Spleen (tissue), 11 donors: ENCODE measurements around the gene IL20RA. TPM values are rescaled to one million over a fixed set of nuclear protein-coding genes. Genes with fewer than 3 reads are reported as not detected.

Source experiments
- DNase-seq: peaks from one replicate; pipeline ENCODE4 v3.0.0-alpha.2; 2020
- H3K27ac ChIP-seq, 8 donors: fragments of 200-600 bp; sonication (generic) in 7 of 8; 1 replicate in 4 of 8; 2 replicates in 4 of 8; pipeline versions ENCODE4 v1.5.0 to v1.8.0; 2016 to 2021; ENCODE audit warnings: inconsistent platforms in 4 of 8, mild to moderate bottlenecking in 4 of 8, moderate library complexity in 1 of 8
- H3K27me3 ChIP-seq, 7 donors: fragments of 200-600 bp; sonication (generic) in 6 of 7; replicated peaks in 1 of 7; 1 replicate in 4 of 7; 2 replicates in 3 of 7; pipeline versions ENCODE4 v1.5.0 to v1.8.0; 2016 to 2021; ENCODE audit warnings: inconsistent platforms in 3 of 7, mild to moderate bottlenecking in 1 of 7
- H3K36me3 ChIP-seq, 6 donors: fragments of 200-600 bp; sonication (generic) in 5 of 6; 1 replicate in 4 of 6; 2 replicates in 2 of 6; pipeline versions ENCODE4 v1.5.0 to v1.8.0; 2016 to 2021; ENCODE audit warnings: inconsistent platforms in 2 of 6
- H3K4me1 ChIP-seq, 6 donors: fragments of 200-600 bp; sonication (generic) in 5 of 6; 1 replicate in 3 of 6; 2 replicates in 3 of 6; pipeline versions ENCODE4 v1.5.0 to v1.8.0; 2016 to 2021; ENCODE audit warnings: inconsistent platforms in 3 of 6
- H3K4me3 ChIP-seq, 8 donors: fragments of 200-600 bp; sonication (generic) in 7 of 8; 1 replicate in 4 of 8; 2 replicates in 4 of 8; pipeline versions ENCODE4 v1.5.0 to v1.8.0; 2016 to 2021; ENCODE audit warnings: inconsistent platforms in 4 of 8, mild to moderate bottlenecking in 4 of 8, moderate library complexity in 2 of 8
- H3K9me3 ChIP-seq, 8 donors: fragments of 200-600 bp; sonication (generic) in 7 of 8; 1 replicate in 4 of 8; 2 replicates in 4 of 8; pipeline versions ENCODE4 v1.5.0 to v1.8.0; 2016 to 2021; ENCODE audit warnings: inconsistent platforms in 4 of 8
- POLR2A ChIP-seq, 3 donors: fragments of 450-650 bp; IDR thresholded peaks; one replicate each; pipeline ENCODE4 v1.5.1; 2017; ENCODE audit warnings: antibody characterized with exemption in 3 of 3, mild to moderate bottlenecking in 1 of 3
- POLR2AphosphoS5 ChIP-seq, 3 donors: sonication (generic); formaldehyde crosslinking; IDR thresholded peaks; one replicate each; pipeline ENCODE4 v1.5.1; 2017; ENCODE audit warnings: antibody characterized with exemption in 3 of 3
- WGBS, 5 donors: extraction: QIAGEN DNeasy Blood & Tissue Kit in 3 of 5; methylation state at CpG; one replicate each; pipeline versions ENCODE4 v1.1.5 to v1.1.7; 2013 to 2018; 5-methylcytosine and 5-hydroxymethylcytosine counted together
- intact Hi-C: fragments of 100-400 bp; cut with DNase I; formaldehyde crosslinking; loops from one replicate; pipeline ENCODE4 v1.15.0; 2023; ENCODE audit warnings: low total_unique reads
- polyA plus RNA-seq, 3 donors: library from polyadenylated mRNA; stranded (reverse); fragments of 200-250 nt; gene quantifications; one replicate each; pipeline ENCODE4 v1.2.1, GENCODE V29; 2013
- small RNA-seq, 4 donors: library from RNA; depleted of rRNA; stranded (forward); fragments of <200 nt; gene quantifications; one replicate each; pipeline ENCODE3, GENCODE V24; 2016
- total RNA-seq, 7 donors: library from RNA; depleted of rRNA in 3 of 7; stranded (reverse); fragments of >200 nt in 3 of 7; fragmentation: NEBNext Ultra II Directional in 4 of 7; extraction: Animal tissue kit (Norgen Biotek cat#: 25700) in 4 of 7; gene quantifications; one replicate each; pipeline versions ENCODE4 v1.1.0 to v1.2.1, GENCODE V29; 2016 to 2021
- TF ChIP-seq, protein P1 (sequence below), 11 experiments: fragments of 200-600 bp in 7 of 11; fragments of 450-650 bp in 4 of 11; sonication (generic) in 4 of 11; IDR thresholded peaks in 8 of 11; conservative IDR thresholded peaks in 3 of 11; 1 replicate in 7 of 11; 2 replicates in 4 of 11; pipeline versions ENCODE4 v1.4.0 to v1.8.0; 2016 to 2021; ENCODE audit warnings: antibody characterized with exemption in 11 of 11, inconsistent platforms in 4 of 11, mild to moderate bottlenecking in 1 of 11
- donor health status: healthy with polysubstance abuse.
- donor health status: DM: no; HTN: no; CAD: no; lungs with moderate emphysema.
- donor health status: DM: no; HTN: no; CAD: no.
- donor health status: Bipolar disorder and iron deficiency.
- donor health status: healthy.
- donor health status: DM: no; HTN: no; CAD: no.
- donor health status: DM: yes; HTN: yes; CAD: no.

The IL20RA gene
- total and polyA plus RNA-seq, 10 donors, result 0.03 TPM; not detected in 9

DNA sequence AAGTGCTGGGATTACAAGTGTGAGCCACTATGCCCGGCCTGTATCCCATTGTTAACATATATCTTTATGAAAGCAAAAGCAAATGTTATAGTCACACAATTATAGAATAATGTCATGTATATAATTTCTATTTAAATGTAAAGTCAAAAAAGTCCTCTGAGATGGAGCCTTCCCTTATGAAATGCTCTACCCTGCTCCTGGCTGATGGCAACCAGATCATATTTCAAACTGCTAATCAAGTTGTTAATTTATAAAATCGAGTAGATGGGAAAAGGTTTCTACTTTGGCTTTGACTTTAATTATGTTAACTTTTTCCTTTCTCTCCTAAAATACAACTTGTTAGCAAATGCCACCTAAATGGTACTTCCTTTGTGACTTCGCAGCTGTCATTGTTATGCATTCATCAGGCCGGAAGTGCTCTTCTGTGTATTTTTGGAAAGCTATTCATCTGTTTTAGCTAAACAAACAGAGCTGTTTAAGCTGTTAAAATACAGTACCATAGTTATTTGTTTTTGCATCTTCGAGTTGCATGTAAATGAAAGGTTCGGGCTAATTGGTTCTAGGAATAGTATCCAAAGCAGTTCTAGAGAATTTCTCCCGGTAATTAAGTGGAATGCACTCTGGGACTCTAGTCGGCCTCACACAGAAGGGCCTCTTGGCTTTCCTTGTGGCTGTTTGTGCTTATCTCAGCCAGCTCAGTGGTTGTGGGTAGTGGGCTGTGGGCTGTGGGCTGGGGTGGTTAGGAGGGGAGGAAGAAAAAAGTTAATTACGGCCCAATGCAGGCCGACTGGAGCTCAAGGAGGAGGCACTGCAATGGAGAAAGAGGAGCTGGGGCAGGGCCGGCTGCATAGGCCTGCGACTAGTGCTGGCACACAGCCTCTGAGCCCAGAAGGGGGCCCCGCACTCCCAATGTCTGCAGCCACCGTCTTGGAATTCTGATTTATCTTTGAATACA, 87.9 kb downstream of the IL20RA start:
- WGBS, 5 donors, result 29 to 38% (median 32%) methylated on average over 14 of the region's 14 CpGs
- intact Hi-C loops, result no loop called here
- Histone ChIP-seq H3K4me1 (peaks cover 0 to 11% (median 7%) of the 10 kb centered on the region in 6 donors), H3K27me3 (peaks cover 0 to 17% (median 0%) of the 10 kb centered on the region in 7 donors), H3K9me3 (no peaks in the 10 kb centered on the region), H3K27ac (peak overlapping the region in 4 of 8 donors; percentile 17 to 43 (median 28)), H3K4me3 (no peak overlapping the region), H3K36me3 (no peaks in the 10 kb centered on the region)
- TF ChIP-seq POLR2A (IDR thresholded peaks at IDR 0.05), result no peak
- no peak for DNase-seq

DNA sequence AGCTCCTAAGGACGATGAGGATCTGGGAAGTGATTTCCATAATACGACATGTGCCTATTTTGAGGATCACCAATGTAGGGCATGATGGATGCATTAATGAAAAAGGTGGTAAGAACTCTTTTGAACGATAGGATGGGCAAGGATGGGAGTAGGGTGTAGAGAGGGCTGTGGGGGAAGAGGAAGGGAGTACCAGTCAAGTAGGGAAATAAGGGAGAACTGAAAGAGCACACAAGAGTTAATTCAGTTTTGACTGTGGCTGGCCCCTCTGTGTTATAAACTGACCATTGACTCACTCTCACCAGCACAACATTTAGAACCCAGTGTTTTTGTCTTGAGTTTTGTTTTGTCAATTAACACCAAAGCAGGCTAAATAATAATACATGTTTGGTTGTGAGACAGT, 89.6 kb downstream of the IL20RA start:
- no peaks in the 10 kb centered on the region for H3K9me3 ChIP-seq
- no peaks in the 10 kb centered on the region for H3K36me3 ChIP-seq
- DNase-seq, result no peak
- H3K4me1 ChIP-seq, result peaks cover 0 to 11% (median 7%) of the 10 kb centered on the region in 6 donors
- no peak for TF ChIP-seq POLR2A (IDR thresholded peaks at IDR 0.05)
- no peak for TF ChIP-seq POLR2AphosphoS5 (IDR thresholded peaks at IDR 0.05)
- TF ChIP-seq, protein P1, sequence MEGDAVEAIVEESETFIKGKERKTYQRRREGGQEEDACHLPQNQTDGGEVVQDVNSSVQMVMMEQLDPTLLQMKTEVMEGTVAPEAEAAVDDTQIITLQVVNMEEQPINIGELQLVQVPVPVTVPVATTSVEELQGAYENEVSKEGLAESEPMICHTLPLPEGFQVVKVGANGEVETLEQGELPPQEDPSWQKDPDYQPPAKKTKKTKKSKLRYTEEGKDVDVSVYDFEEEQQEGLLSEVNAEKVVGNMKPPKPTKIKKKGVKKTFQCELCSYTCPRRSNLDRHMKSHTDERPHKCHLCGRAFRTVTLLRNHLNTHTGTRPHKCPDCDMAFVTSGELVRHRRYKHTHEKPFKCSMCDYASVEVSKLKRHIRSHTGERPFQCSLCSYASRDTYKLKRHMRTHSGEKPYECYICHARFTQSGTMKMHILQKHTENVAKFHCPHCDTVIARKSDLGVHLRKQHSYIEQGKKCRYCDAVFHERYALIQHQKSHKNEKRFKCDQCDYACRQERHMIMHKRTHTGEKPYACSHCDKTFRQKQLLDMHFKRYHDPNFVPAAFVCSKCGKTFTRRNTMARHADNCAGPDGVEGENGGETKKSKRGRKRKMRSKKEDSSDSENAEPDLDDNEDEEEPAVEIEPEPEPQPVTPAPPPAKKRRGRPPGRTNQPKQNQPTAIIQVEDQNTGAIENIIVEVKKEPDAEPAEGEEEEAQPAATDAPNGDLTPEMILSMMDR (IDR thresholded peaks at IDR 0.05 in 8 of 11, conservative IDR thresholded peaks at IDR 0.05 in 3 of 11), result no peak
- no peak overlapping the region for H3K4me3 ChIP-seq
- WGBS, 5 donors, result 86 to 97% (median 88%) methylated on average over 3 of the region's 3 CpGs
- intact Hi-C loops, result no loop called here
- H3K27me3 ChIP-seq, result peaks cover 0 to 17% (median 0%) of the 10 kb centered on the region in 7 donors
- H3K27ac ChIP-seq, result no peak overlapping the region

DNA sequence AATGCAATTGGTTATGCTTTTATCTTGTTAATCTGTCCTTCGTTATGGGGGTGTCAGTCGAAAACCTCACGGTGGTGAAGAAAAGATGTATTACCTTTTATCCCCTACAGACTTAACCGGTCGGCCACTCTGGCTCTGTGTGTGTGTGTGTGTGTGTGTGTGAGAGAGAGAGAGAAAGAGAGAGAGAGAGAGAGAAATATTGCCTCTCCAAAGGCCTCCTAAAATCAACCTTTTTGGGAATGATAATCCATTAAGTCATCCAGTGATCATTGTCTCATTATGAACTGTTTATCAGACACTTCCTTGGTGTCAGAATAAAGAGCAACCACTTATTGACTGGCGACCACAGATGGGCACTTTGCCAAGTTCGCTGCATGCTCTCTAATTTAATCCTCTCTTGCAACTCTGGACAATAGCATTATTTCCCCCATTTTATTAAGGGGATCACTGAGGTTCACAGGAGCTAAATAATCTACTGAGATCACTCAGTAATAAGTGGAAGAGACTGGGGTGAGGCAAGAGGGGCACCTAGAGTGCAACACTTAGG, 92.0 kb downstream of the IL20RA start:
- TF ChIP-seq, protein P1 (IDR thresholded peaks at IDR 0.05 in 8 of 11, conservative IDR thresholded peaks at IDR 0.05 in 3 of 11), result no peak
- TF ChIP-seq POLR2A (IDR thresholded peaks at IDR 0.05) (no peak), POLR2AphosphoS5 (IDR thresholded peaks at IDR 0.05) (no peak)
- peaks cover 0 to 11% (median 7%) of the 10 kb centered on the region in 6 donors for H3K4me1 ChIP-seq
- WGBS, 5 donors, result 69 to 79% (median 75%) methylated on average over 7 of the region's 7 CpGs
- intact Hi-C loops, result no loop called here
- H3K4me3 ChIP-seq, result no peak overlapping the region
- H3K27me3 ChIP-seq, result peaks cover 0 to 7% (median 0%) of the 10 kb centered on the region in 7 donors
- no peak for DNase-seq
- H3K9me3 ChIP-seq, result peaks cover 0 to 4% (median 0%) of the 10 kb centered on the region in 8 donors
- H3K27ac ChIP-seq, result no peak overlapping the region
- no peaks in the 10 kb centered on the region for H3K36me3 ChIP-seq

DNA sequence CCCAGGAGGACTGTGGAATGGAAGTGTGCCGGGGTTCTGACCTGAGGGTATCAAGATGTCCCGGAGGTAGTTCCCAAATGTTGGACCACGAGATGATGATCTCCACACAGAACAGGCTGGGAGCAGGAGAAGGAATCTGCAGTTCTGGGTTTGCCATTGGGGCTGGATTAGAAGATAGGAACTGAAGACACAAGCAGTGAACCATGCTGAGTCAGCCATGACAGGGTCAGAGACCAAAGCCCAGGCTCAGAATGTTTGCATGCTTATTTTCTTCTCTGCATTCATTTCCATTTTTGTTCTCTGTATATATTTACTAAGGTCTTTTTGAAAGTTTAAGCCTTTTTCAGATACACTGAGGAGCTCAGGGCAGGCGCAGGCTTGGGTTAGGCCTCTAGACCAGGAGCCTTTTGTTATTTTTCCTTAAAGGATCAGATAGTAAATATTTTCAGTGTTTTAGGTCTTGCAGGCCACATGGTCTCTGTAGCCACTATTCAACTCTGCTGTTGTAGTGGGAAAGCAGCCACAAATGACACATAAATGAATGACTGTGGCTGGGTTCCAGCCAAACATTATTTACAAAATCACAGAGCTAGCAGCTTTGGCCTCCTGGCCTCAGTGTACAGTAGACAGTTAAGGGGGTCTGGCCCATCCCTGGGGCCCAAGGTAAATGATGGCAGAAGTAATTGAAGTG, 94.2 kb downstream of the IL20RA start:
- H3K4me1 ChIP-seq, result no peaks in the 10 kb centered on the region
- H3K4me3 ChIP-seq, result no peak overlapping the region
- 83 to 96% (median 93%) methylated on average over 4 of the region's 4 CpGs for WGBS, 5 donors
- no peak overlapping the region for H3K27ac ChIP-seq
- no peaks in the 10 kb centered on the region for H3K36me3 ChIP-seq
- intact Hi-C loops, result no loop called here
- no peak for TF ChIP-seq POLR2A (IDR thresholded peaks at IDR 0.05)
- TF ChIP-seq, protein P1 (IDR thresholded peaks at IDR 0.05 in 8 of 11, conservative IDR thresholded peaks at IDR 0.05 in 3 of 11), result no peak
- TF ChIP-seq POLR2AphosphoS5 (IDR thresholded peaks at IDR 0.05), result no peak
- peaks cover 0 to under 1% (median 0%) of the 10 kb centered on the region in 7 donors for H3K27me3 ChIP-seq
- H3K9me3 ChIP-seq, result peaks cover 0 to 4% (median 0%) of the 10 kb centered on the region in 8 donors
- no peak for DNase-seq

Small RNAs within 50 kb of the gene (small RNA-seq; reads per million reads assigned to genes)
- 0 reads per million in 4 donors for gene RPL35AP3

Other genes with a start within 250 kb of the IL20RA start
- 1 to 10 TPM; 2.2 to 6.4 (median 5.6) TPM for gene PEX7, start 222.4 kb downstream of the IL20RA start, total RNA-seq
- gene PEX7, start 222.4 kb downstream of the IL20RA start, polyA plus RNA-seq, result 1 to 10 TPM; 2.8 to 4.5 (median 3.8) TPM
- gene SLC35D3, start 122.7 kb downstream of the IL20RA start, total RNA-seq, result not detected
- gene SLC35D3, start 122.7 kb downstream of the IL20RA start, polyA plus RNA-seq, result not detected
- 1 to 10 TPM in 1 of 7 donors, under 1 TPM in 2, not detected in 4; 0.19 to 2.1 (median 0.25) TPM for gene IL22RA2, start 128.7 kb upstream of the IL20RA start, total RNA-seq
- under 1 TPM in 2 of 3 donors, not detected in 1; 0.06 to 0.07 TPM for gene IL22RA2, start 128.7 kb upstream of the IL20RA start, polyA plus RNA-seq
- gene IFNGR1, start 174.4 kb upstream of the IL20RA start, total RNA-seq, result 100 to 1,000 TPM; 146 to 291 (median 232) TPM
- gene IFNGR1, start 174.4 kb upstream of the IL20RA start, polyA plus RNA-seq, result 100 to 1,000 TPM; 119 to 150 (median 122) TPM